Mesendoderm (in vitro differentiated cells): ENCODE data around the gene GCM1.
"Not testable (repeated sequence)": the region's sequence is repeated elsewhere in the genome, so short reads cannot be mapped to it uniquely, and the experiment has no call there.

ENCODE experiments used
- DNase-seq: peaks from one replicate; pipeline ENCODE4 v3.0.0; 2013
- H2AK5ac ChIP-seq: 2 replicates; pipeline ENCODE4 v1.6.1; 2013; ENCODE audit warnings: low read length, inconsistent platforms
- H2BK120ac ChIP-seq: 2 replicates; pipeline ENCODE4 v1.6.1; 2013; ENCODE audit warnings: low read depth, mild to moderate bottlenecking, low read length, moderate library complexity, mixed read lengths
- H2BK15ac ChIP-seq: replicated peaks from 2 replicates; pipeline ENCODE4 v1.6.1; 2013; ENCODE audit warnings: low read depth, mild to moderate bottlenecking, moderate library complexity
- H2BK5ac ChIP-seq: 2 replicates; pipeline ENCODE4 v1.6.1; 2013; ENCODE audit warnings: low read length, inconsistent platforms
- H3K18ac ChIP-seq: 2 replicates; pipeline ENCODE4 v1.6.1; 2013; ENCODE audit warnings: mild to moderate bottlenecking, low read length, mixed read lengths
- H3K23ac ChIP-seq: one replicate; pipeline ENCODE4 v1.6.1; 2013; ENCODE audit warnings: low read length
- H3K27ac ChIP-seq: 2 replicates; pipeline ENCODE4 v1.5.1; 2013; ENCODE audit warnings: low read depth, mild to moderate bottlenecking, inconsistent platforms, low read length, moderate library complexity
- H3K27me3 ChIP-seq: 2 replicates; pipeline ENCODE4 v1.6.1; 2013; ENCODE audit warnings: low read length, control low read depth, mild to moderate bottlenecking, inconsistent platforms; ENCODE audit not compliant: insufficient read depth, poor library complexity
- H3K36me3 ChIP-seq: 2 replicates; pipeline ENCODE4 v1.6.1; 2013; ENCODE audit warnings: low read length, inconsistent platforms; ENCODE audit not compliant: control insufficient read depth, insufficient read depth
- H3K4ac ChIP-seq: one replicate; pipeline ENCODE4 v1.6.1; 2013; ENCODE audit warnings: low read depth, mild to moderate bottlenecking, low read length, moderate library complexity
- H3K4me1 ChIP-seq: 2 replicates; pipeline ENCODE4 v1.6.1; 2013; ENCODE audit warnings: low read depth, low read length, inconsistent platforms; ENCODE audit not compliant: control insufficient read depth
- H3K4me2 ChIP-seq: 2 replicates; pipeline ENCODE4 v1.6.1; 2013; ENCODE audit warnings: low read length
- H3K4me3 ChIP-seq: 2 replicates; pipeline ENCODE4 v1.5.1; 2013; ENCODE audit warnings: mild to moderate bottlenecking, low read length
- H3K56ac ChIP-seq: one replicate; pipeline ENCODE4 v1.6.1; 2013; ENCODE audit warnings: low read length
- H3K79me1 ChIP-seq: 2 replicates; pipeline ENCODE4 v1.6.1; 2013; ENCODE audit warnings: low read length, inconsistent platforms
- H3K79me2 ChIP-seq: 2 replicates; pipeline ENCODE4 v1.6.1; 2013; ENCODE audit warnings: mild to moderate bottlenecking, low read length; ENCODE audit not compliant: control insufficient read depth, insufficient read depth
- H3K9ac ChIP-seq: 2 replicates; pipeline ENCODE4 v1.6.1; 2013; ENCODE audit warnings: low read length, inconsistent platforms
- H4K5ac ChIP-seq: one replicate; pipeline ENCODE4 v1.6.1; 2013; ENCODE audit warnings: low read length
- H4K8ac ChIP-seq: one replicate; pipeline ENCODE4 v1.6.1; 2013; ENCODE audit warnings: low read depth, mild to moderate bottlenecking, control low read depth, low read length, moderate library complexity
- WGBS: extraction: QIAGEN DNeasy Blood & Tissue Kit; methylation state at CpG from one replicate; pipeline ENCODE4 v1.1.7; 2013; ENCODE audit warnings: low lambda C conversion rate, missing lambda C conversion rate; ENCODE audit not compliant: insufficient coverage; ENCODE audit errors: extremely low coverage; 5-methylcytosine and 5-hydroxymethylcytosine counted together

Gene GCM1

GRCh38 chr6:53159558-53159957 is 10.9 kb upstream of the GCM1 start:
- H4K5ac ChIP-seq: no peak overlapping the region
- no peak overlapping the region for H3K9ac ChIP-seq
- H3K4ac ChIP-seq: no peak overlapping the region
- no peak overlapping the region for H3K4me3 ChIP-seq
- no peak overlapping the region for H3K27ac ChIP-seq
- H3K27me3 ChIP-seq: no peaks in the 10 kb centered on the region
- no peak overlapping the region for H3K56ac ChIP-seq
- no peaks in the 10 kb centered on the region for H3K36me3 ChIP-seq
- H2AK5ac ChIP-seq: no peak overlapping the region
- no peak overlapping the region for H2BK120ac ChIP-seq
- no peak overlapping the region for H2BK15ac ChIP-seq
- H3K4me2 ChIP-seq: no peak overlapping the region
- no peak overlapping the region for H4K8ac ChIP-seq
- H3K18ac ChIP-seq: no peak overlapping the region
- WGBS: no CpG with 5 or more reads among the region's 2 CpGs
- no peaks in the 10 kb centered on the region for H3K79me1 ChIP-seq
- H3K23ac ChIP-seq: no peak overlapping the region
- H2BK5ac ChIP-seq: no peak overlapping the region
- peak; percentile 58 for DNase-seq
- H3K79me2 ChIP-seq: no peaks in the 10 kb centered on the region
- H3K4me1 ChIP-seq: no peaks in the 10 kb centered on the region

GRCh38 chr6:53158076-53158475 is 9.4 kb upstream of the GCM1 start:
- H4K8ac ChIP-seq, H4K5ac ChIP-seq, H3K79me1 ChIP-seq, H3K4ac ChIP-seq, H3K18ac ChIP-seq, H3K4me3 ChIP-seq, H3K79me2 ChIP-seq, H3K36me3 ChIP-seq, H3K27me3 ChIP-seq, H2BK120ac ChIP-seq, H3K4me2 ChIP-seq, H2BK5ac ChIP-seq, H3K9ac ChIP-seq, H3K4me1 ChIP-seq, H3K56ac ChIP-seq, DNase-seq, H2AK5ac ChIP-seq, H2BK15ac ChIP-seq, H3K27ac ChIP-seq, H3K23ac ChIP-seq: not testable (repeated sequence)
- no CpG with 5 or more reads among the region's 6 CpGs for WGBS

- H3K9ac ChIP-seq: not testable (repeated sequence)
Observed at GRCh38 chr6:53155279-53155678, 6.6 kb upstream of the GCM1 start.

GRCh38 chr6:53154794-53155193 is 6.2 kb upstream of the GCM1 start:
- Histone ChIP-seq H2BK120ac (no peak overlapping the region), H3K4ac (no peak overlapping the region), H3K18ac (no peak overlapping the region), H3K4me1 (no peaks in the 10 kb centered on the region), H4K8ac (no peak overlapping the region), H3K9ac (no peak overlapping the region), H3K4me3 (no peak overlapping the region), H2AK5ac (no peak overlapping the region), H4K5ac (no peak overlapping the region), H3K4me2 (no peak overlapping the region), H3K79me2 (no peaks in the 10 kb centered on the region), H3K23ac (no peak overlapping the region), H3K27ac (no peak overlapping the region), H3K36me3 (no peaks in the 10 kb centered on the region), H3K27me3 (no peaks in the 10 kb centered on the region), H3K79me1 (no peaks in the 10 kb centered on the region), H2BK5ac (no peak overlapping the region), H3K56ac (no peak overlapping the region), H2BK15ac (no peak overlapping the region)
- WGBS: no CpG with 5 or more reads among the region's 2 CpGs
- no peak for DNase-seq

More at GRCh38 chr6:53155279-53155678, 6.6 kb upstream of the GCM1 start:
- H2BK5ac ChIP-seq, H2BK120ac ChIP-seq, H3K27ac ChIP-seq, H3K4ac ChIP-seq, H2AK5ac ChIP-seq, H3K56ac ChIP-seq, H3K79me2 ChIP-seq, H3K18ac ChIP-seq, H3K36me3 ChIP-seq, H3K23ac ChIP-seq, H3K79me1 ChIP-seq, H3K4me1 ChIP-seq, H3K4me2 ChIP-seq, H2BK15ac ChIP-seq, H3K4me3 ChIP-seq, H4K8ac ChIP-seq, H3K27me3 ChIP-seq, H4K5ac ChIP-seq, DNase-seq: not testable (repeated sequence)
- no CpG with 5 or more reads among the region's 4 CpGs for WGBS

- WGBS: no CpG with 5 or more reads among the region's 4 CpGs
- Histone ChIP-seq H3K23ac (no peak overlapping the region), H3K79me1 (no peaks in the 10 kb centered on the region), H2BK15ac (no peak overlapping the region), H3K56ac (no peak overlapping the region), H2AK5ac (no peak overlapping the region), H3K18ac (no peak overlapping the region), H2BK5ac (no peak overlapping the region), H3K4me3 (no peak overlapping the region), H3K4me2 (no peak overlapping the region), H2BK120ac (no peak overlapping the region), H3K36me3 (no peaks in the 10 kb centered on the region), H4K8ac (no peak overlapping the region), H4K5ac (no peak overlapping the region), H3K4me1 (no peaks in the 10 kb centered on the region), H3K4ac (no peak overlapping the region), H3K79me2 (no peaks in the 10 kb centered on the region), H3K9ac (no peak overlapping the region), H3K27ac (no peak overlapping the region), H3K27me3 (no peaks in the 10 kb centered on the region)
- no peak for DNase-seq
Observed at GRCh38 chr6:53154071-53154470, 5.4 kb upstream of the GCM1 start.

GRCh38 chr6:53152576-53152975 is 3.9 kb upstream of the GCM1 start:
- Histone ChIP-seq H3K4me1 (no peaks in the 10 kb centered on the region), H3K18ac (no peak overlapping the region), H3K79me2 (no peaks in the 10 kb centered on the region), H3K23ac (peak overlapping the region; percentile 38), H2AK5ac (no peak overlapping the region), H3K79me1 (no peaks in the 10 kb centered on the region), H3K4me3 (no peak overlapping the region), H3K27me3 (no peaks in the 10 kb centered on the region), H3K4ac (no peak overlapping the region), H3K27ac (no peak overlapping the region), H4K5ac (no peak overlapping the region), H4K8ac (no peak overlapping the region), H3K4me2 (no peak overlapping the region), H3K9ac (no peak overlapping the region), H3K36me3 (no peaks in the 10 kb centered on the region), H2BK120ac (no peak overlapping the region), H2BK5ac (no peak overlapping the region), H3K56ac (no peak overlapping the region), H2BK15ac (no peak overlapping the region)
- no CpG with 5 or more reads among the region's 2 CpGs for WGBS
- DNase-seq: no peak
